Neutrophil (primary cell): Measurements from ENCODE around the gene ZNF30.
"Not testable (repeated sequence)": the region's sequence is repeated elsewhere in the genome, so short reads cannot be mapped to it uniquely, and the experiment has no call there.

Experiments used
- H3K27ac ChIP-seq: fragments of 200-600 bp; sonication (generic); 2 replicates; pipeline ENCODE4 v1.5.1; 2016; ENCODE audit warnings: mild to moderate bottlenecking, moderate library complexity
- H3K27me3 ChIP-seq: fragments of 200-600 bp; sonication (generic); 2 replicates; pipeline ENCODE4 v1.6.0; 2016; ENCODE audit warnings: mild to moderate bottlenecking
- H3K36me3 ChIP-seq: fragments of 200-600 bp; sonication (generic); 2 replicates; pipeline ENCODE4 v1.5.1; 2017
- H3K4me1 ChIP-seq, 2 experiments: fragments of 200-600 bp in 1 of 2; sonication (generic) in 1 of 2; 1 replicate in 1 of 2; 2 replicates in 1 of 2; pipeline versions ENCODE4 v1.5.1 to v1.6.1; 2013 to 2016; ENCODE audit warnings: low read depth in 1 of 2, low read length in 1 of 2, mild to moderate bottlenecking in 1 of 2, moderate library complexity in 1 of 2; ENCODE audit not compliant: control insufficient read depth in 1 of 2, insufficient read depth in 1 of 2
- H3K4me3 ChIP-seq, 2 experiments: fragments of 200-600 bp in 1 of 2; sonication (generic) in 1 of 2; 1 replicate in 1 of 2; 2 replicates in 1 of 2; pipeline ENCODE4 v1.5.1; 2013 to 2016; ENCODE audit warnings: low read depth in 1 of 2, low read length in 1 of 2, mild to moderate bottlenecking in 1 of 2, moderate library complexity in 1 of 2
- H3K9me3 ChIP-seq: fragments of 200-600 bp; sonication (generic); 2 replicates; pipeline ENCODE4 v1.5.1; 2016
- TF ChIP-seq, protein P1 (sequence below): fragments of 200-600 bp; sonication (generic); IDR thresholded peaks from 2 replicates; pipeline ENCODE4 v1.5.1; 2016; ENCODE audit warnings: antibody characterized with exemption

ZNF30 gene

DNA sequence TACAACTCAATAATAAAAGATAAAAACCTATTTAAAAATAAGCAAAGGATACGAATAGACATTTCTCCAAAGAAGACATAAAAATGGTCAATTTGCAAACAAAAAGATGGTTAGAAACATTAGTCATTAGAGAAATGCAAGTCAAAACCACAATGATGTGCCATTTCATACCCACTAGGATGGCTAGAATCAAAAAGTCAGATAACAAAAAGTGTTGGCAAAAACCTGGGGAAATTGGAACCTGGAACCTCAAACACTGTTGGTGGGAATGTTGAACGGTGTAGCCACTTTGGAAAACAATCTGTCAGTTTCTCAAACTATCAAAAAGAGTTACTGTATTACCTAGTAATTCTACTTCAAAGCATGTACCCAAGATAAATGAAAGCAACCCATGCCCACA, 26.5 kb upstream of the ZNF30 start:
- H3K9me3 ChIP-seq: no peaks in the 10 kb centered on the region
- H3K4me3 ChIP-seq: no peak overlapping the region
- TF ChIP-seq, protein P1, sequence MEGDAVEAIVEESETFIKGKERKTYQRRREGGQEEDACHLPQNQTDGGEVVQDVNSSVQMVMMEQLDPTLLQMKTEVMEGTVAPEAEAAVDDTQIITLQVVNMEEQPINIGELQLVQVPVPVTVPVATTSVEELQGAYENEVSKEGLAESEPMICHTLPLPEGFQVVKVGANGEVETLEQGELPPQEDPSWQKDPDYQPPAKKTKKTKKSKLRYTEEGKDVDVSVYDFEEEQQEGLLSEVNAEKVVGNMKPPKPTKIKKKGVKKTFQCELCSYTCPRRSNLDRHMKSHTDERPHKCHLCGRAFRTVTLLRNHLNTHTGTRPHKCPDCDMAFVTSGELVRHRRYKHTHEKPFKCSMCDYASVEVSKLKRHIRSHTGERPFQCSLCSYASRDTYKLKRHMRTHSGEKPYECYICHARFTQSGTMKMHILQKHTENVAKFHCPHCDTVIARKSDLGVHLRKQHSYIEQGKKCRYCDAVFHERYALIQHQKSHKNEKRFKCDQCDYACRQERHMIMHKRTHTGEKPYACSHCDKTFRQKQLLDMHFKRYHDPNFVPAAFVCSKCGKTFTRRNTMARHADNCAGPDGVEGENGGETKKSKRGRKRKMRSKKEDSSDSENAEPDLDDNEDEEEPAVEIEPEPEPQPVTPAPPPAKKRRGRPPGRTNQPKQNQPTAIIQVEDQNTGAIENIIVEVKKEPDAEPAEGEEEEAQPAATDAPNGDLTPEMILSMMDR: no peak
- H3K36me3 ChIP-seq: no peaks in the 10 kb centered on the region
- no peaks in the 10 kb centered on the region for H3K4me1 ChIP-seq
- peaks cover 28% of the 10 kb centered on the region for H3K27me3 ChIP-seq
- no peak overlapping the region for H3K27ac ChIP-seq

DNA sequence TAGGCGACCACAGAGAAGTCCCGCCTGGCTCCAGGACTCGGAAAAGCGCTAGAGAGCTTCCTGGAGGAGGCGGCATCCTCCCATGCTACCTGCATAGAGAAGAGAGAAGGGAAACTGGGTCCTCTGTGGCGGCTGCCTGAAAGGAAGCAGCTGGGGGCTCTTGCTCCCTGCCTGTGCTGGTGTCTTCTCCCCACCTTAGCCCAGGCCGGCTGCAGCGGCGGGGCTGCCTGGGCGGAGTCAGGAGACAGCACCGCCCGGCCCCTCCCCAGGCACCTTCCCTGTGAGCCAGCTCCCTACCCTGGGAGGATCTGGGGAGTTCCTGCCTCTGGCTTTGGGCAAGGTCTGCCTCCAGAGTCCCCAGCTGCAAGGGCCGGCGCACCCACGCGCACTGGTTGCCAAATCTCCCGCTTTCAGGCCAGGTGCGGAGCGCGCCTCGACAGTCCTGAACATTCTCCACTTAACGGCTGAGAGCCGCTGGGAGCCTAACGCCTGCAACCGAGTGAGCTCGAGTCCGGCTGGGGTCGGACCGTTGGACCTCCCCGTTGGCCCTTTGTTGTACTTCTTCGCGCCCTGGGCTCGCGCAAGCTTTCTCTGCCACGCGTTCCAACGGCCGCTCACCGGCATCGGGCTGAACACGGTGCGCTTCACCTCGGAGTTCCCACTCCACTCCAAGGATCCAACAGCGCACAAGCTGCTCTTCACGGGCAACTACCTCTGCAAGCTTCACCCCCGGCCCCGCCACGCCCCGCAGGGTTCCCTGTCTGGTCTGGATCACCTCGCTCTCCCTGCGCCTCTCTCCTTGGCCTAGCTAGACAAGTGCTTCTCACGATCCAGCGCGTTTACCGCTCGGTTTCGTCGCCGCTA, 21.8 kb upstream of the ZNF30 start:
- Histone ChIP-seq H3K9me3 (no peaks in the 10 kb centered on the region), H3K27ac (no peak overlapping the region), H3K4me1 (no peaks in the 10 kb centered on the region), H3K4me3 (no peak overlapping the region), H3K36me3 (no peaks in the 10 kb centered on the region), H3K27me3 (peaks cover 52% of the 10 kb centered on the region)
- TF ChIP-seq, protein P1: no peak

DNA sequence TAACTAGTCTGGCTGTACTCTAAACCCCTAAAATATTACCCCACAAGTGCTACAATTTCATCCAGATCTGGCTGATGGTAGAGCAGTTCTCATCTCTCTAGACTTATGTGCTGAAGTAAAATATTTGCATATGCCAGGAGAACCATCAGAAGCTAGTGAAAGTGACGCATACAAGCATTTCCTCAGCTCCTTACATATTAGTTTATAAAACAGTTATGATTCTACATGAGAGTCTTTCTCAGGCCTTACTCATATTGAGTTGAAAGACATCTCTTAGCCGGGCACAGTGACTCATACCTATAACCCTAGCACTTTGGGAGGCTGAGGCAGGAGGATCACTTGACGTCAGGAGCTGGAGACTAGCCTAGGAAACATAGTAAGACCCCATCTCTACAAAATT, 15.9 kb upstream of the ZNF30 start:
- peaks cover 19% of the 10 kb centered on the region for H3K27me3 ChIP-seq
- TF ChIP-seq, protein P1: no peak
- no peaks in the 10 kb centered on the region for H3K4me1 ChIP-seq
- H3K4me3 ChIP-seq: no peak overlapping the region
- H3K36me3 ChIP-seq: no peaks in the 10 kb centered on the region
- no peak overlapping the region for H3K27ac ChIP-seq
- no peaks in the 10 kb centered on the region for H3K9me3 ChIP-seq

DNA sequence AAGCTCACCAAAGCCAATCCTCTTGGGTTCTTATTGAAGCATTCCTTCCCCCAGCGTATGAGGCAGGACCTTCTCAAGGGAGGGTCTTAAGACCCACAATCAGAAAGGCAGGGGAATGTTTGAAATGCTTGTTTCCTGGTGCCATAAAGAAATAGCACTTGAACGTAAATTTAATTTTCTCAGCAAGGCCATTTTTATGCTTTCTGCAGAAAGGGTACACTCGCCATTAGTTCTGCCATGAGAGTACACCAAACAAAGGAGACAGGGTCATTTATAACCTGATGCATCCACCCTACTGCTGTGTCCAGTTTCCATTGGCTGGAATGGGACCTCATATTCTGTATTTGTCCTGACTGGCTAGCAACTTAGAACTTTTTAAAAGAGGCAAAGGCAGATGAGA, 9.6 kb upstream of the ZNF30 start:
- H3K36me3 ChIP-seq, H3K9me3 ChIP-seq, H3K27ac ChIP-seq, H3K4me1 ChIP-seq, H3K27me3 ChIP-seq, H3K4me3 ChIP-seq: not testable (repeated sequence)

DNA sequence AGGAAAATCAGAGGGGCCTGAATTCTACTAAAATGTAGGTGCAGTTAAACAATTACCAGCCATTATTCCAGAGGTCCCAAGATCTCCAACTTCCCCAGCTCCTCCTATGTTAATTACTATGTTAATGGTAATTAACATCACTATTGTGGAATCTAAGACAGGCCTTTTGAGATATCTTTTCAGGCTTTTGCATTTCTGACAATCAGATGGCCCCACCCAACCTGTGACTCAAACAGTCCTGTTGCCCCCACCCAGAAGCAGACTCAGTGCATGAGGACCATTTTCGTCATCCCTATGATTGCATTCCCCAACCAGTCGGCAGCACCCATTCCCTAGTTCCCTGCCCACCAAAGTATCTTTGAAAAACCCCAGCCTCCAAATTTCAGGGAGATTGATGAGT, 8.5 kb upstream of the ZNF30 start:
- H3K27ac ChIP-seq: no peak overlapping the region
- no peaks in the 10 kb centered on the region for H3K27me3 ChIP-seq
- peaks cover 5% of the 10 kb centered on the region for H3K9me3 ChIP-seq
- H3K36me3 ChIP-seq: no peaks in the 10 kb centered on the region
- H3K4me3 ChIP-seq: no peak overlapping the region
- no peaks in the 10 kb centered on the region for H3K4me1 ChIP-seq
- TF ChIP-seq, protein P1: no peak

DNA sequence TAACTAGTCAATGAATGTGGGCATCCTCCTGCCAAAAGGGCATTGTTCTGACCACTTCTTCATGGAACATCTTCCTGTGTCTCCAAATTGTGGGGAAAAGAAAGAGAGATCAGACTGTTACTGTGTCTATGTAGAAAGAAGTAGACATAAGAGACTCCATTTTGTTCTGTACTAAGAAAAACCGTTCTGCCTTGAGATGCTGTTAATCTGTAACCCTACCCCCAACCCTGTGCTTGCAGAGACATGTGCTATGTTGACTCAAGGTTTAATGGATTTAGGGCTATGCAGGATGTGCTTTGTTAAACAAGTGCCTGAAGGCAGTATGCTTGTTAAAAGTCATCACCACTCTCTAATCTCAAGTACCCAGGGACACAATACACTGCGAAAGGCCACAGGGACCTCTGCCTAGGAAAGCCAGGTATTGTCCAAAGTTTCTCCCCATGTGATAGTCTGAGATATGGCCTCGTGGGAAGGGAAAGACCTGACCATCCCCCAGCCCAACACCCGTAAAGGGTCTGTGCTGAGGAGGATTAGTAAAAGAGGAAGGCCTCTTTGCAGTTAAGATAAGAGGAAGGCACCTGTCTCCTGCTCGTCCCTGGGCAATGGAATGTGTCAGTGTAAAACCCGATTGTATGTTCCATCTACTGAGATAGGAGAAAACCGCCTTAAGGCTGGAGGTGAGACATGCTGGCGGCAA, 6.5 kb upstream of the ZNF30 start:
- H3K4me1 ChIP-seq, H3K4me3 ChIP-seq, H3K27ac ChIP-seq, H3K36me3 ChIP-seq, H3K9me3 ChIP-seq: not testable (repeated sequence)
- peaks cover 11% of the 10 kb centered on the region for H3K27me3 ChIP-seq
